GM13977 (cell line): ENCODE data around the gene GSC2.
A peak's percentile ranks its signal among the peaks of the same experiment; 100 is the strongest.

ENCODE experiments used
- DNase-seq: peaks from one replicate; pipeline ENCODE4 v3.0.0; 2012; ENCODE audit warnings: low spot score
- in situ Hi-C: fragments of 300-500 bp; cut with MboI; formaldehyde crosslinking; loops from one replicate; pipeline ENCODE4 v1.12.0; 2022; ENCODE audit warnings: low sequenced_read_pairs, low pct_unique_long_range_greater_than_20kb, mixed read lengths, inconsistent platforms; ENCODE audit not compliant: unreplicated experiment
- TF ChIP-seq, protein P1 (sequence below): IDR thresholded peaks from 2 replicates; pipeline ENCODE4 v1.5.1; 2012; ENCODE audit warnings: mild to moderate bottlenecking, control low read depth; ENCODE audit not compliant: insufficient read depth; ENCODE audit errors: extremely low read depth, missing control alignments

GSC2 gene

DNA sequence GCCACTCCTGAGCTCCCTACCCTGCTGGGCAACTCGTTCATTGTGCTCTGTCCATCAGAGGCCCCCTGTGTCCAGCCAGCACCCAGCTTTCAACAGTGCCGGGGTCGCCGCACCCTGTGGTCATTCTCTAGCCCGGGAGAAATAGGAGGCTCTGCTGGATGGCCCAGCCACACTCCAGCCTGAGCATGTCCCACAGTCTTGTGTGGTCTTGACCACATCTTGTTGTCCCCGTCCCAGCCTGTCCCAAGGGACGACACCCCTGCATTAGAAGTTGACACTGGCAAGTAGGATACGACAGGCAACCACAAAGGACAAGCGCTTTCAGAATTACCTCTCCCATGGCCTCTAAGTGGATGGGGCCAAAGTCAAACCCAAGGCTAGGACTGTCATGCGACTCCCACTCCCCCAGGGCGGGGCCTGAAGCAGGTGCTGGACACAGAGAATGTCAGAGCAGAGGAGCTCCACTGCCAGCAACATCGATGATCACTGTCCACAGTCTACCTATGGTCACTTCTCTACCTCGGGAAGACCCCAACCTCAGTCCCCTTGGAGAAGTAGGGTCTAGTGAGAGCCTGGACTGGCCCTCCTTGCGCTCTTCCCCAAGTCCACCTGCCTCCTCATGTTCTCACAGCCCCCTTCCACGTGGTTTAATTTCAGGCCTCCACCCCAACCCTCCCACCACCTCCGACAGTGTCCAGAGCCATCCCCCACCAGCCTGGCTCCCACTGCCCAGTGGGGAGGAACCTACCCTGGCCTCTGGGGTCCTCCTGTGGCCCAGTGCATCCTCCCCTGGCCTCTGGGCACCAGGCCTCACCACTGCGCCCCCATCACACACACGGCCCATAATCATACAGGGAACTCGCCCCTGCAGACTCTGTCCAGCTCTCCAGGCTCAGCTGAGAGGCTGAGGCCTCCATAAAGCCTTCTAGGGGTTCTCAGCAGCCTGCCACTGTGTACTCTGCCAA lies 23.5 kb downstream of the GSC2 start:
- in situ Hi-C loops = no loop called here
- TF ChIP-seq, protein P1, sequence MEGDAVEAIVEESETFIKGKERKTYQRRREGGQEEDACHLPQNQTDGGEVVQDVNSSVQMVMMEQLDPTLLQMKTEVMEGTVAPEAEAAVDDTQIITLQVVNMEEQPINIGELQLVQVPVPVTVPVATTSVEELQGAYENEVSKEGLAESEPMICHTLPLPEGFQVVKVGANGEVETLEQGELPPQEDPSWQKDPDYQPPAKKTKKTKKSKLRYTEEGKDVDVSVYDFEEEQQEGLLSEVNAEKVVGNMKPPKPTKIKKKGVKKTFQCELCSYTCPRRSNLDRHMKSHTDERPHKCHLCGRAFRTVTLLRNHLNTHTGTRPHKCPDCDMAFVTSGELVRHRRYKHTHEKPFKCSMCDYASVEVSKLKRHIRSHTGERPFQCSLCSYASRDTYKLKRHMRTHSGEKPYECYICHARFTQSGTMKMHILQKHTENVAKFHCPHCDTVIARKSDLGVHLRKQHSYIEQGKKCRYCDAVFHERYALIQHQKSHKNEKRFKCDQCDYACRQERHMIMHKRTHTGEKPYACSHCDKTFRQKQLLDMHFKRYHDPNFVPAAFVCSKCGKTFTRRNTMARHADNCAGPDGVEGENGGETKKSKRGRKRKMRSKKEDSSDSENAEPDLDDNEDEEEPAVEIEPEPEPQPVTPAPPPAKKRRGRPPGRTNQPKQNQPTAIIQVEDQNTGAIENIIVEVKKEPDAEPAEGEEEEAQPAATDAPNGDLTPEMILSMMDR = no peak
- no peak for DNase-seq

DNA sequence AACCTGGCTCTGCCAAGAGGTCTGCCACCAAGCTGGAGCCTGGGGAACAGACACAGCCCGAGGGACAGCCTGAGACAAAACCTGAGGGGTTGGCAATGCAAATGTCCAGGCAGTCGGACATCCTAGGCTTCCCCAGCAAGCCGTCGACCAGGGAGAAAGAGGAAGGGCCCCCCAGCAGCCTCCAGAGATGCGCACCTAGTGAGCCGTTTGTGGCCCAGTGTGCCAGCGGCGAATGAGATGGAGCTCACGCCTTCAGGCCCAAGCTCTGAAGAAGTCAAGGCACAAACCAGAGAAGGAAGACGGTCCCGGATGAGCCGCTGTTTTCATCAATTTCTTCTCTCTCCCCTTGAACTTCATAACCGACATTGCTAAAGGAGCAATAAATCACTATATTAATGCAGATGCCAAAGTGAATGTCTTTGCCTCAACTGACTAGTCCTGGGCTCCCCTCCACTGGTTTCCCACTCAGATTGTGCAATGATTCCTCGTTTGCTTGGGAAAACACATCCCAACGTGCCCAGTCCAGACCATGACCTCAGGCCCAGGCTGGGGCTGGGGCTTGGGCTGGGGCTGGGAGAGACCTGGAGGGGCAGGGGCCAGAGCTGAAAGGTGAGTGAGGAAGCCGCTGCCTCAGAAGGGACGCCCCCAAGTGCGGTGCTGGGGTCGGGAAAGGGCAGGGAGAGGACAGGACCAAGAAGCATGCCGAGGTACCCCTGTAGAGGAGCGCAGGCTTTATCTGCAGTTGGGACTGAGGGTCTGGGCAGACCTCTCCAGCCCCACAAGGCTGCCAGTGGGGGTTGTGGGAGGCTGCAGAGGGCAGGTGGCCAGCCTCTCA lies 24.4 kb downstream of the GSC2 start:
- in situ Hi-C loops = no loop called here
- TF ChIP-seq, protein P1 = no peak
- no peak for DNase-seq

GRCh38 chr22:19125011-19125410 lies 25.1 kb downstream of the GSC2 start:
- no peak for DNase-seq
- TF ChIP-seq, protein P1 = no peak
- in situ Hi-C loops = no loop called here

GRCh38 chr22:19124377-19124776 lies 25.7 kb downstream of the GSC2 start:
- TF ChIP-seq, protein P1 = no peak
- DNase-seq = no peak
- in situ Hi-C loops = no loop called here

DNA sequence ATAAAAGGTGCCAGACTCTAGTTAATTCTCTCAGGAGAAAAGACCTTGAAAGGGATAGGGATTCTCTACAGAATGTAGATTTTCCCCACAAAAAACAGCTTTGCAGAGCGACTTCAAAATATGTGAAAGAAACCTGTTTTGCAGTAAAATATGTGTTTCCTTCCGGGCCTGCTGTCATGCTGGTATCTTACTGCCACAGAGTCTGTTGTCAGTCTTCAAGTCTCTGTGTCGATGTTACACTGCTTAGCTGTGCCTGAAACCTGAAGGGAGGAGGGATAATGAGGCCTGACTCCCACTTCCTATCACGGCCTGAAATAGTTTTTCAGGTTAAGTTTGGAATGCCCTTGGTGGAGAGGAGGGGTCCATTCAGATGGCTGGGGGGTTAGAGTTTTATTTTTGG lies 26.2 kb downstream of the GSC2 start:
- TF ChIP-seq, protein P1 = no peak
- DNase-seq = no peak
- in situ Hi-C loops = no loop called here

- TF ChIP-seq, protein P1 = no peak
- DNase-seq = peak; percentile 53
- in situ Hi-C loops = no loop called here
Observed at GRCh38 chr22:19122752-19123492, 27.2 kb downstream of the GSC2 start.
